SK-N-MC (cell line): ENCODE results near the gene ASPM.

Experiments used
- EZH2 ChIP-seq: fragments of 200-600 bp; sonication (generic); IDR thresholded peaks from one replicate; pipeline ENCODE4 v1.6.1; 2017; ENCODE audit warnings: antibody characterized with exemption
- POLR2AphosphoS5 ChIP-seq: IDR thresholded peaks from 2 replicates; pipeline ENCODE4 v1.6.1; 2012; ENCODE audit warnings: mild to moderate bottlenecking, low read depth, low read length, borderline replicate concordance

GRCh38 chr1:197066277-197066676 lies 80.2 kb downstream of the ASPM start:
- TF ChIP-seq EZH2 (no peak), POLR2AphosphoS5 (no peak)
